H1 (cell line): ENCODE results near the gene CTDSP1. TPM values are rescaled to one million over a fixed set of nuclear protein-coding genes. Genes with fewer than 3 reads are reported as not detected.

Experiments
- CTCF ChIA-PET: fragments of 300-600 bp; sonication (Branson Sonifier 250); formaldehyde crosslinking; loops from one replicate; lab custom pipeline; 2021; ENCODE audit not compliant: partially characterized antibody; lab: Charles Lee
- POLR2A ChIA-PET: fragments of 300-600 bp; sonication (Branson Sonifier 250); formaldehyde crosslinking; loops from one replicate; lab custom pipeline; 2021; ENCODE audit warnings: inconsistent platforms; ENCODE audit not compliant: partially characterized antibody; lab: Charles Lee
- DNase-seq, 2 experiments: peaks; one replicate each; pipeline versions ENCODE4 v3.0.0 to v3.0.0-alpha.2; 2010 to 2022; ENCODE audit warnings: low spot score in 2 of 2, low read depth in 1 of 2, mixed read lengths in 1 of 2
- FAIRE-seq: peaks from 2 replicates; lab custom pipeline; 2011; peaks lifted over from hg19 to GRCh38; lab: Jason Lieb, UNC
- H2AFZ ChIP-seq: 2 replicates; pipeline ENCODE4 v1.8.1; 2012; ENCODE audit warnings: low read length, inconsistent platforms
- H2AK5ac ChIP-seq: 2 replicates; pipeline ENCODE4 v1.6.1; 2013; ENCODE audit warnings: low read depth, low read length
- H2BK120ac ChIP-seq: replicated peaks from 2 replicates; pipeline ENCODE3; 2013; ENCODE audit warnings: low read depth, low read length, inconsistent platforms
- H2BK12ac ChIP-seq: 2 replicates; pipeline ENCODE4 v1.6.1; 2013; ENCODE audit warnings: low read depth, low read length
- H2BK15ac ChIP-seq: 2 replicates; pipeline ENCODE4 v1.6.1; 2013; ENCODE audit warnings: low read length
- H2BK20ac ChIP-seq: 2 replicates; pipeline ENCODE4 v1.6.1; 2013; ENCODE audit warnings: low read length
- H2BK5ac ChIP-seq: 2 replicates; pipeline ENCODE4 v1.6.1; 2013; ENCODE audit warnings: low read depth, low read length
- H3K14ac ChIP-seq: 2 replicates; pipeline ENCODE4 v1.6.1; 2013; ENCODE audit warnings: inconsistent platforms; ENCODE audit not compliant: insufficient read length
- H3K18ac ChIP-seq: 2 replicates; pipeline ENCODE4 v1.6.1; 2013; ENCODE audit warnings: low read length; ENCODE audit errors: extremely low read depth
- H3K23ac ChIP-seq: 2 replicates; pipeline ENCODE4 v1.6.1; 2013; ENCODE audit warnings: inconsistent platforms; ENCODE audit not compliant: insufficient read length
- H3K23me2 ChIP-seq: 2 replicates; pipeline ENCODE4 v1.6.1; 2013; ENCODE audit warnings: low read depth, low read length
- H3K27ac ChIP-seq: 2 replicates; pipeline ENCODE4 v1.6.1; 2011; ENCODE audit warnings: low read depth, low read length, inconsistent platforms
- H3K27me3 ChIP-seq, 4 experiments: replicated peaks in 1 of 4; 1 replicate in 1 of 4; 2 replicates in 3 of 4; pipeline versions ENCODE4 v1.6.1 to v1.8.1; 2011 to 2013; ENCODE audit warnings: low read length in 3 of 4, mild to moderate bottlenecking in 3 of 4, inconsistent platforms in 2 of 4, mixed read lengths in 2 of 4, moderate library complexity in 1 of 4; ENCODE audit not compliant: control insufficient read depth in 3 of 4, insufficient read depth in 3 of 4; ENCODE audit errors: extremely low read depth in 1 of 4
- H3K36me3 ChIP-seq, 4 experiments: 2 replicates each; pipeline versions ENCODE4 v1.6.1 to v1.8.1; 2011 to 2013; ENCODE audit warnings: mild to moderate bottlenecking in 4 of 4, low read length in 3 of 4, moderate library complexity in 2 of 4, control low read depth in 1 of 4, inconsistent platforms in 1 of 4; ENCODE audit not compliant: insufficient read depth in 4 of 4, control insufficient read depth in 2 of 4
- H3K4ac ChIP-seq: replicated peaks from 2 replicates; pipeline ENCODE3; 2013; ENCODE audit warnings: low read length, low read depth, mixed read lengths, inconsistent platforms; ENCODE audit not compliant: insufficient read length
- H3K4me1 ChIP-seq, 4 experiments: replicated peaks in 1 of 4; 1 replicate in 1 of 4; 2 replicates in 3 of 4; pipeline versions ENCODE4 v1.6.1 to v1.8.1; 2011 to 2013; ENCODE audit warnings: low read length in 3 of 4, inconsistent platforms in 2 of 4, mixed read lengths in 1 of 4; ENCODE audit not compliant: insufficient read depth in 4 of 4, control insufficient read depth in 3 of 4
- H3K4me2 ChIP-seq, 2 experiments: 2 replicates each; pipeline versions ENCODE4 v1.6.1 to v1.8.1; 2011 to 2013; ENCODE audit warnings: low read depth in 2 of 2, low read length in 2 of 2, control low read depth in 1 of 2, inconsistent platforms in 1 of 2, mild to moderate bottlenecking in 1 of 2; ENCODE audit not compliant: insufficient read depth in 1 of 2
- H3K4me3 ChIP-seq, 4 experiments: fragments of 200-600, 300-600 bp in 1 of 4; sonication (generic), shearing (Covaris generic), sonication (Bioruptor Twin) in 1 of 4; 2 replicates each; pipeline versions ENCODE4 v1.5.1 to v1.8.1; 2011 to 2016; ENCODE audit warnings: low read length in 4 of 4, low read depth in 3 of 4, control low read depth in 2 of 4, inconsistent platforms in 2 of 4, mild to moderate bottlenecking in 2 of 4, mixed read lengths in 1 of 4, moderate library complexity in 1 of 4; ENCODE audit not compliant: insufficient read depth in 2 of 4; ENCODE audit errors: extremely low read depth in 1 of 4
- H3K56ac ChIP-seq: replicated peaks from 2 replicates; pipeline ENCODE3; 2013; ENCODE audit warnings: low read depth, mild to moderate bottlenecking, mixed read lengths, low read length, inconsistent platforms; ENCODE audit not compliant: insufficient read length
- H3K79me1 ChIP-seq: 2 replicates; pipeline ENCODE4 v1.6.1; 2013; ENCODE audit warnings: low read depth, low read length, control low read depth
- H3K79me2 ChIP-seq, 2 experiments: 2 replicates each; pipeline versions ENCODE4 v1.6.1 to v1.8.1; 2012 to 2013; ENCODE audit warnings: low read length in 2 of 2, mild to moderate bottlenecking in 2 of 2, inconsistent platforms in 1 of 2; ENCODE audit not compliant: insufficient read depth in 2 of 2, control insufficient read depth in 1 of 2
- H3K9ac ChIP-seq, 4 experiments: replicated peaks in 1 of 4; 1 replicate in 1 of 4; 2 replicates in 3 of 4; pipeline versions ENCODE4 v1.6.1 to v1.8.1; 2011 to 2013; ENCODE audit warnings: low read depth in 3 of 4, low read length in 3 of 4, control low read depth in 2 of 4, mild to moderate bottlenecking in 2 of 4, moderate library complexity in 2 of 4, inconsistent platforms in 1 of 4; ENCODE audit errors: extremely low read depth in 1 of 4
- H3K9me3 ChIP-seq, 2 experiments: 2 replicates each; pipeline versions ENCODE4 v1.6.1 to v1.8.1; 2012 to 2013; ENCODE audit warnings: mild to moderate bottlenecking in 2 of 2, moderate library complexity in 2 of 2, control low read depth in 1 of 2, inconsistent platforms in 1 of 2, low read depth in 1 of 2, low read length in 1 of 2, mixed read lengths in 1 of 2; ENCODE audit not compliant: insufficient read depth in 2 of 2
- H4K20me1 ChIP-seq, 2 experiments: replicated peaks in 1 of 2; 2 replicates each; pipeline versions ENCODE3 to v1.8.1; 2011 to 2013; ENCODE audit warnings: inconsistent platforms in 2 of 2, low read length in 2 of 2, mild to moderate bottlenecking in 1 of 2; ENCODE audit not compliant: insufficient read depth in 2 of 2, control insufficient read depth in 1 of 2
- H4K5ac ChIP-seq: 2 replicates; pipeline ENCODE4 v1.6.1; 2013; ENCODE audit warnings: low read length, low read depth, mixed read lengths, inconsistent platforms; ENCODE audit not compliant: insufficient read length
- H4K8ac ChIP-seq: 2 replicates; pipeline ENCODE4 v1.8.0; 2013; ENCODE audit warnings: mild to moderate bottlenecking, moderate library complexity, low read length, inconsistent platforms; ENCODE audit not compliant: insufficient read depth; ENCODE audit errors: extremely low read depth
- H4K91ac ChIP-seq: replicated peaks from 2 replicates; pipeline ENCODE3; 2013; ENCODE audit warnings: low read length, mixed read lengths, inconsistent platforms; ENCODE audit not compliant: insufficient read length
- BCL11A ChIP-seq, 2 experiments: IDR thresholded peaks; one replicate each; pipeline ENCODE4 v1.6.1; 2011; ENCODE audit warnings: low read depth in 2 of 2, low read length in 2 of 2, mild to moderate bottlenecking in 2 of 2
- CTBP2 ChIP-seq: IDR thresholded peaks from 2 replicates; pipeline ENCODE4 v1.7.0; 2011; ENCODE audit warnings: borderline replicate concordance, mild to moderate bottlenecking, moderate library complexity, mixed read lengths, low read length; ENCODE audit not compliant: insufficient read depth, insufficient read length
- POLR2A ChIP-seq, 2 experiments: IDR thresholded peaks; 1 replicate in 1 of 2; 2 replicates in 1 of 2; pipeline ENCODE4 v1.6.1; 2011; ENCODE audit warnings: low read depth in 2 of 2, low read length in 2 of 2, mild to moderate bottlenecking in 2 of 2; ENCODE audit errors: control extremely low read depth in 1 of 2
- POU5F1 ChIP-seq: IDR thresholded peaks from 2 replicates; pipeline ENCODE4 v1.6.1; 2011; ENCODE audit warnings: low read depth, mild to moderate bottlenecking, low read length, moderate library complexity
- RFX5 ChIP-seq: IDR thresholded peaks from 2 replicates; pipeline ENCODE4 v1.6.1; 2011; ENCODE audit warnings: low read depth, low read length, improper control_type of control experiment, borderline replicate concordance
- SAP30 ChIP-seq: fragments of 300-600 bp; sonication (generic); IDR thresholded peaks from 2 replicates; pipeline ENCODE4 v1.7.1; 2012; ENCODE audit warnings: low read length, moderate library complexity, mild to moderate bottlenecking, inconsistent platforms; ENCODE audit not compliant: insufficient read depth, insufficient replicate concordance
- SRF ChIP-seq: IDR thresholded peaks from 2 replicates; pipeline ENCODE4 v1.6.1; 2011; ENCODE audit warnings: mild to moderate bottlenecking, low read depth, low read length, moderate library complexity
- WGBS, 2 experiments: shearing (Covaris generic) in 1 of 2; methylation state at CpG; one replicate each; pipeline versions ENCODE4 v1.1.6 to v1.1.7; 2013 to 2015; ENCODE audit warnings: low lambda C conversion rate in 2 of 2, mixed read lengths in 2 of 2, inconsistent platforms in 1 of 2, low coverage in 1 of 2, missing lambda C conversion rate in 1 of 2; ENCODE audit not compliant: insufficient replicate concordance in 2 of 2, insufficient coverage in 1 of 2, insufficient read length in 1 of 2; ENCODE audit errors: extremely low coverage in 1 of 2, missing lambda C conversion rate in 1 of 2; 5-methylcytosine and 5-hydroxymethylcytosine counted together
- polyA plus RNA-seq, 7 experiments: library from polyadenylated mRNA; depleted of rRNA in 3 of 7; stranded (reverse) in 5 of 7; unstranded in 2 of 7; fragments of >200 nt in 5 of 7; fragments of 200-250 nt in 2 of 7; gene quantifications; 1 replicate in 5 of 7; 2 replicates in 1 of 7; 4 replicates in 1 of 7; pipeline versions ENCODE4 v1.2.1 to v1.2.3, GENCODE V29; 2011 to 2013; ENCODE audit warnings: missing spikeins in 2 of 7, mixed read lengths in 2 of 7
- total RNA-seq: library from RNA; stranded (reverse); fragmentation: NEBNext Ultra II Directional; extraction: Animal tissue kit (Norgen Biotek cat#: 25700); gene quantifications from 2 replicates; pipeline ENCODE4 v1.2.1, GENCODE V29; 2021

The CTDSP1 gene
- total and polyA plus RNA-seq, 2 of the 8 experiments (the other 6 are each of a cell fraction or from before 2014, with no cell fraction given), result 20.3 to 35.2 TPM

GRCh38 chr2:218437969-218438368, 38.3 kb downstream of the CTDSP1 start:
- Histone ChIP-seq H2BK15ac (no peak overlapping the region), H2AFZ (no peak overlapping the region), H3K27ac (no peak overlapping the region), H3K56ac (no peak overlapping the region), H2AK5ac (no peak overlapping the region), H3K9ac (no peak overlapping the region), H3K36me3 (no peaks in the 10 kb centered on the region; a peak in 1 of 8 replicates), H3K27me3 (no peaks in the 10 kb centered on the region), H3K23me2 (no peaks in the 10 kb centered on the region), H2BK5ac (no peak overlapping the region), H3K23ac (no peak overlapping the region), H4K20me1 (no peaks in the 10 kb centered on the region), H3K4me1 (no peaks in the 10 kb centered on the region), H3K9me3 (no peaks in the 10 kb centered on the region), H4K8ac (no peak overlapping the region), H3K4me2 (no peak overlapping the region), H4K91ac (no peak overlapping the region), H3K14ac (no peak overlapping the region), H2BK12ac (no peak overlapping the region), H3K79me2 (no peaks in the 10 kb centered on the region), H3K4ac (no peak overlapping the region), H3K79me1 (no peaks in the 10 kb centered on the region), H3K4me3 (no peak overlapping the region), H3K18ac (no peak overlapping the region), H4K5ac (no peak overlapping the region), H2BK120ac (no peak overlapping the region), H2BK20ac (no peak overlapping the region)
- WGBS, 2 experiments, result 88% methylated on average over 1 of the region's 1 CpG; no CpG with 5 or more reads in 1 of the 2 experiments
- POLR2A ChIA-PET, result no interaction called here
- no peak for FAIRE-seq
- CTCF ChIA-PET, result interaction anchor here (0.8 kb wide), 1 partner anchor 27 kb away, joined by 3 read pairs; no protein-coding TSS in a partner anchor
- no peak for DNase-seq
- no peak for TF ChIP-seq RFX5
- TF ChIP-seq CTBP2, result no peak
- no peak for TF ChIP-seq SAP30
- TF ChIP-seq SRF, result no peak
- no peak for TF ChIP-seq POU5F1
- no peak for TF ChIP-seq BCL11A (IDR thresholded peaks at IDR 0.05; ENCODE audit: low read depth in 2 of 2, low read length in 2 of 2)
- TF ChIP-seq POLR2A (IDR thresholded peaks at IDR 0.05; ENCODE audit: control extremely low read depth in 1 of 2, low read depth in 2 of 2, low read length in 2 of 2), result no peak
